SK-N-MC (cell line): Measurements from ENCODE around the gene NEURL4.

Experiments used
- EZH2 ChIP-seq: fragments of 200-600 bp; sonication (generic); IDR thresholded peaks from one replicate; pipeline ENCODE4 v1.6.1; 2017; ENCODE audit warnings: antibody characterized with exemption
- FOXP2 ChIP-seq: optimal IDR thresholded peaks from 2 replicates; pipeline ENCODE3; 2011; ENCODE audit warnings: mild to moderate bottlenecking, moderate library complexity; ENCODE audit not compliant: insufficient read depth; ENCODE audit errors: extremely low read length, control extremely low read depth
- POLR2AphosphoS5 ChIP-seq: IDR thresholded peaks from 2 replicates; pipeline ENCODE4 v1.6.1; 2012; ENCODE audit warnings: mild to moderate bottlenecking, low read depth, low read length, borderline replicate concordance

- TF ChIP-seq POLR2AphosphoS5, result no peak
- no peak for TF ChIP-seq EZH2
- no peak for TF ChIP-seq FOXP2
These were observed 1.1 kb downstream of the NEURL4 start for GRCh38 chr17:7328009-7328408.
